Right forelimb (tissue), 1 donor: Measurements from ENCODE around the gene MAPK9.

ENCODE experiments used
- DNase-seq: peaks from one replicate; pipeline ENCODE4 v3.0.0-alpha.2; 2018

The MAPK9 gene

DNA sequence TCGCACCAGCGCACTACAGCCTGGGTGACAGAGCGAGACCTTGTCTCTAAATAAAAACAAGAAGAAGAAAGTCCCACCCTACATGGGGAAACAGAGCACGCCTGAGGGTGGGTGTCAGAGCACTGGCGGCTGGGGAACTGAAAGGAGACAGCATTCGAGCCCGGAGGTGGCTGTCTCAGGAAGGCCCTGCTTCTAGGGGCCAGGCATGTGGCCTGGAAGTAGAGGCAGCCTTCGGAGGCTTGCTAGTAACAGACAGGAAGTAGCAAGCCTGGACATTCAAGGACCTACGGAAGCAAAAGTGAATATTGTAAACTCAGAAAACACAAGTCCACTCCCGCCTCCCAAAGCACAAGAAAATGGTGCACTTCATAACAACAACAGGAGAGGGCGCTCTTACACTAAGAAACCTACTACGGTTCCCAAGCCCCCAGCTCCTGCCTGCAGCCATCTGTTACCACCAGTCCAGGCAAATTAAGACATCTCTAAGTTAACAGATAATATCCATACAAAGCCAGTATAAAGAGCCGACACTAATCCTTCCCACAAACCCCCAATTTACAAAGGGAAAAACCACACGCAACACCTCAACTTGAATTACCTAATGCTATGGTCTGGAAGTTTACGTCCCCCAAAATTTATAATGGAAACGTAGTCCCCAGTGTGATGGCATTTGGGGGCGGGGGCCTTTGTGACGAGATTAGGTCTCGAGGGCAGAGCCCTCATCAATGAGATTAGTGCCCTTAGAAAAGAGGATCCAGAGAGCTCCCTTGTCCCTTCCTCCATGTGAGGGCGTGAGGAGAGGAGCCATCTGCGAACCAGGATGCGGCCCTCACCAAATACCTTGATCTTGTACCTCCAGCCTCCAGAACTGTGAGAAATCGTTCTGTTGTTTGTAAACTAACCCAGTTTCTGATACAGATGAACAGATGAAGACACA lies 90.6 kb downstream of the MAPK9 start:
- DNase-seq = no peak

DNA sequence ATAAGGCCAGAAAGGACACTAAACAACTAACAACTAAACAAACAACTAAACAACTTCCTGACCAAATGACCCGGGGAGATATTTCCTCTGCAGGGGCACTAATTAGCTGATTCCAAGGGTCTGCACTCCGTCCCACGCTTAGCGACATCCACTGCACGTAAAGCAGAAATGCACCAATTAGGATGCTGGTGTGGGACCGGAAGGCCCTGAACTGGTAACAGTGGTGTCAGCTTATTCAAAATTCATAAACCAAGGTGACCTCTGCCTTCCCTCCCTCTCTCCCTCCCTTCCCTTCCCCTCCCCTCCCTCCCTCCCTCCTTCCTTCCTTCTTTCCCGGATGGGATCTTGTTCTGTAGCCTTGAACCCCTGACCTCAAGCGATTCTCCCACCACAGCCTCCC lies 92.5 kb downstream of the MAPK9 start:
- no peak for DNase-seq

DNA sequence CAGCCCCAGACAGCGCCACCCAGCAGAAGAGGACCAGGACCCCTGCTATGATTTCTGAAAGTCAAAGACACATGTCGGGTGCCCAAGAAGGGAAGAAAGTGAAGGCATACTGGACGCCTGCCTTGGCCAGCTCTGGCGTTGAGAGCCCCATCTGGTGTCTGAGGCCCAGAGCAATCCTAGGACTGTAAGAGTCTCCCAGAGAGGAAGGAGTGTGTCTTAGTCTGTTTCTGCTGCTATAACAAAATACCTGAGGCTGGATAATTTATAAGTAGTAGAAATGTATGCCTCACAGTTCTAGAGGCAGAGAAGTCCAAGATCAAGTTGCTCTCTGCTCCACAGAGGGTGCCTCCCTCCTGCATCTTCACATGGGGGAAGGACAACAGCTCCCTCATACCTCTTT lies 93.7 kb downstream of the MAPK9 start:
- DNase-seq = no peak

DNA sequence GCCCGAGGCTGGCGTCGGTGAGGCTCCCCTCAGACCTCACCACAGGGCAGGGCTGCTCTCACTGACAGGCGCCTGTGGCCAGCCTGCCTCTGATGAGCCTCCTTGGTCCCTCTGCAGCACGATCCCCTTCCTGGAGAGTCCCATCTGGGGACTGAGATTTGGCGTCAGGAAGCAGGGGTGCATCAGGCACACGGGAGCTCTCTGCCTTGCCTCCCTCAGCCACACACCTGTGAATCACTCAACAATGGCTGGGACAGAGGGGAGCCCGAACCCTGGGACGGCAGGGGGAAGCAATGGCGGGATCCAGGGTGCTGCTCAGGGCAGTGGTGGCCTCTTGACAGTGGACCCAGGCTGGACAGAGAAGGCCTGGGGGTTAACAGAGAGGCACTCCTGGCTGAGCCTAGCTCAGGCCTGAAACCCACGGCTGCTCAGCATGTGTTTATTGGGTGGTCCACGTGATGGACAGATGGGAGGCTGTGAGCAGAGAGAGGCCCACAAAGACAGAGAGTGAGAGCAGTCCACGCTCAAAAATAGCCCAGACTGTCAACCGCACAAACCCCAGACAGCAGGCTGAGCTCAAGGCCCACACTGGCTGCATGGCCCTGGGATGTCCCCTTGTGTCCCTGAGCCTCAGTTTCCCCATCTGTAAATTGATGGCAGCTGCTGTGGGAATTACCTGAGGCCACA lies 94.7 kb downstream of the MAPK9 start:
- no peak for DNase-seq

DNA sequence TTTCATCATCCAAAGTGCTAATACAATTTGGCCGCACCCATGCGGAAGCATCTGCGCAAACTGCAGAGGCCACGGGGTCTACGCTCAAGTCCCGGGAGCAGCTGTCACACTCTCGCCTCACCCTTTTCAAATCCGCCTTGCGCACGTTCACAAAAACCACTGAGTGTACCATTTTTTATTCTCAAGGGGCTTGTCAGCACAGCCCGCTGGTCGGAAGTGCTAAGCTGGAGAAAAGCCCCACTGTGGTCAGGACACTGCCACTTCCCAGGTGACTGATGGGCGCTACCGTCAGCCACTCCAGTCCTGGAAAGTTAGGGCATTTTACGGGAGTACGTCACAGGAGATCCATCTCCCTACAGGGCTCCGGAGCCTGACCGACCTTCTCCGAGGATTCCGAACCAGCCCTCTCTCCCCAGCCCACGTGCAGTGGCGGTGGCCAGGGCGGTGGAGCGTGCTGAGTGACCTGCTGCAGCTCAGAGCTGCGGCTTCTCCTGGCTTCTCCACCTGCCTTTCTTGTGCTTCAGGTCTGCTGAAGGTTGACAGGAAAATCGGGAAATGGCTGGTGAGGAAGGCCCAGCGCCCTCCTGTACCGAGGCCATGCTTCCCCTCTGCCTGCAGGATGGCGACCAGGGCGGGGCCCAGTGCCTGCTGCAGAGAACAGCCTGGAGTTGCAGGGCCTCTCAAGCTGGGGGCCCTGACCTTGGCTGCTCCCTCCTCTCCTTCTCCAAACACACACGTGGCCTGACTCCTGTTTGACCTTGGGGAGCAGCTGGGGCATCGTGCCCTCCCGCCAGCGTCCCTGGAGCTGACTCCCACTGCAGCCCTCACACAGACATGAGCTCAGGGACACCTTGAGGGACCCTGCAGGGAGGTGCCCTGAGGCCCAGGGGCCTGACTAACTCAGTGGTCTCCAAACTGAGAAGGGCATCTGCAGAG lies 97.2 kb downstream of the MAPK9 start:
- no peak for DNase-seq

DNA sequence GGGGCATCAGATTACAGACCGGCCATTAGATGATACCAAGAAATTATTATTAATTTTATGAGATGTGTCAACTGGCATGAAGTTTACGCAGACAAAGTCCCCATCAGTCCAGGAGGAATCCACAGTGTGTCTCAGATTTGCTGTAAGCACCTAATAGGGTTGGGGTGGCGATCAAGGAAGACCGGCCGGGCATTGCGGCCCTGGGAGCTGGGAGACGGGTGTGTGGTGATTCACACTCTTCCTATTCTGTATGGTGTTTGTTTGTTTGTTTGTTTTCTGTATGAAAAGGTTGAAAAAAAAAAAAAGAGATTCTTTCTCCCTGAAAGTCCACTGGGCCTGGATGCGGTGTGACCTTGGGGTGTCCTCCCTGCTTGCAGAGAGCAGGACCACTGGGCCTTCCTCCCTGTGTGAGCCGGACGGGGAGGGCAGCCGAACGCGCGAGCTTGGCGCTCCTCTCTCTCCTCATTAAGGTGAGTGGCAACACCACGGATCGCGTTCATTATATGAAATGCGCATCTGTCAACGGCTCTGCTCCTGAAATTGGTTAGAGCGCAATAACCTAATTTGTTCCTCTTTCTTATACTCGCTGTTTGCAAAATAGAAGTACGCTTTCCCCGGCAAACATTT lies 98.0 kb downstream of the MAPK9 start:
- no peak for DNase-seq

DNA sequence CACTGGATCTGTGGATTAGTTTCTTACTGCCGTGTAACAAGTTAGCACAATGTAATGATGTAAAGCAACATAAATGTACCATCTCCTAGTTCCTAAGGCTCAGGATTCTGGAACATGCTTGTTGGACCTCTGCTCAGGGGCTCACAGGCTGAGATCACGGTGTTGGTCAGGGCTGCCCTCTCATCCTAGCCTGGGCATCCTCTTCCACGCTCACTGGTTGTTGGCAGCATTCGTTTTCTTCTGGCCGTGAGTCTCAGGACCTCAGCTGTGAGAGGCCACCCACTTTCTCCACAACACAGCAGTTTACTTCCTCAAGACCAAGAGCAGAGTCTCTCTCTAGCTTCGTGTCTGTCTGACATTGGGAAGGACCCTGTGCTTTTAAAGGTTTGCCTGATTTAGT lies 100.2 kb downstream of the MAPK9 start:
- DNase-seq = no peak

DNA sequence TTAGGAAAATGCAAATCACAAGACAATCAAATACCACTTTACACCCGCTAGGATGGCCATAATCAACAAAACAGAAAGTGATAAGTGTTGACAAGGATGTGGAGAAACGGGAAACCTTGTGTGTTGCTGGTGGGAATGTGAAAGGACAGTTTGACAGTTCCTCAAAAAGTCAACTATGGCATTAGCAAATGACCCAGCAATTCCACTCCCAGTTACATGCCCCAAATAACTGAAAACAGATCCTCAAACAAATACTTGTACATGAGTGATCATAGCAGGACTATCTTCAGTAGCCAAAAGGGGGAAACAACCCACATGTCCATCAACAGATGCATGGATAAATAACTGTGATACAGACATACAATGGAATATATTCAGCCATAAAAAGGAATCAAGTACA lies 104.1 kb downstream of the MAPK9 start:
- no peak for DNase-seq
